Neuronal stem cell (in vitro differentiated cells): Measurements from ENCODE around the gene PTPN5.

Experiments used
- DNase-seq: peaks from one replicate; pipeline ENCODE4 v3.0.0-alpha.2; 2013; ENCODE audit warnings: low spot score
- H2AFZ ChIP-seq: one replicate; pipeline ENCODE4 v1.6.1; 2013; ENCODE audit warnings: mild to moderate bottlenecking, low read length, inconsistent platforms
- H2AK5ac ChIP-seq: 2 replicates; pipeline ENCODE4 v1.6.1; 2013; ENCODE audit warnings: low read depth, mild to moderate bottlenecking, inconsistent platforms, low read length, moderate library complexity, mixed read lengths
- H2BK120ac ChIP-seq: 2 replicates; pipeline ENCODE4 v1.6.1; 2013; ENCODE audit warnings: low read depth, mild to moderate bottlenecking, inconsistent platforms, low read length, moderate library complexity, mixed read lengths
- H2BK12ac ChIP-seq: one replicate; pipeline ENCODE4 v1.6.1; 2013; ENCODE audit warnings: low read length, inconsistent platforms
- H2BK15ac ChIP-seq: 2 replicates; pipeline ENCODE4 v1.6.1; 2013; ENCODE audit warnings: mild to moderate bottlenecking, low read length, inconsistent platforms, mixed read lengths
- H2BK5ac ChIP-seq: one replicate; pipeline ENCODE4 v1.6.1; 2013; ENCODE audit warnings: inconsistent platforms, mild to moderate bottlenecking, low read length, moderate library complexity
- H3K14ac ChIP-seq: one replicate; pipeline ENCODE4 v1.6.1; 2013; ENCODE audit warnings: low read length, inconsistent platforms
- H3K18ac ChIP-seq: 2 replicates; pipeline ENCODE4 v1.6.1; 2013; ENCODE audit warnings: low read length, inconsistent platforms
- H3K23ac ChIP-seq: 2 replicates; pipeline ENCODE4 v1.6.1; 2013; ENCODE audit warnings: low read depth, mild to moderate bottlenecking, mixed read lengths, low read length, inconsistent platforms; ENCODE audit not compliant: poor library complexity
- H3K27ac ChIP-seq: replicated peaks from 3 replicates; pipeline ENCODE4 v1.5.1; 2013; ENCODE audit warnings: low read length, inconsistent platforms
- H3K27me3 ChIP-seq, 3 experiments: 2 replicates each; pipeline ENCODE4 v1.6.1; 2013; ENCODE audit warnings: low read length in 3 of 3, mild to moderate bottlenecking in 2 of 3, inconsistent platforms in 1 of 3, low read depth in 1 of 3, mixed read lengths in 1 of 3, moderate library complexity in 1 of 3; ENCODE audit not compliant: control insufficient read depth in 3 of 3, insufficient read depth in 3 of 3
- H3K36me3 ChIP-seq, 2 donors: replicated peaks in 1 of 2; 2 replicates each; pipeline ENCODE4 v1.6.1; 2013; ENCODE audit warnings: low read length in 2 of 2; ENCODE audit not compliant: control insufficient read depth in 2 of 2, insufficient read depth in 2 of 2
- H3K4ac ChIP-seq: 2 replicates; pipeline ENCODE4 v1.6.1; 2013; ENCODE audit warnings: inconsistent platforms, mild to moderate bottlenecking, low read length, moderate library complexity
- H3K4me1 ChIP-seq, 2 donors: 1 replicate in 1 of 2; 2 replicates in 1 of 2; pipeline ENCODE4 v1.6.1; 2013; ENCODE audit warnings: low read length in 2 of 2, low read depth in 1 of 2; ENCODE audit not compliant: control insufficient read depth in 2 of 2, insufficient read depth in 1 of 2
- H3K4me2 ChIP-seq: one replicate; pipeline ENCODE4 v1.6.1; 2013; ENCODE audit warnings: mild to moderate bottlenecking, low read length, inconsistent platforms; ENCODE audit not compliant: insufficient read depth, poor library complexity, severe bottlenecking
- H3K4me3 ChIP-seq, 2 donors: 2 replicates each; pipeline ENCODE4 v1.5.1; 2013; ENCODE audit warnings: low read length in 2 of 2, mild to moderate bottlenecking in 2 of 2, inconsistent platforms in 1 of 2, moderate library complexity in 1 of 2
- H3K79me1 ChIP-seq: one replicate; pipeline ENCODE4 v1.6.1; 2013; ENCODE audit warnings: low read depth, mild to moderate bottlenecking, inconsistent platforms, low read length, moderate library complexity
- H3K9ac ChIP-seq: one replicate; pipeline ENCODE4 v1.6.1; 2013; ENCODE audit warnings: mild to moderate bottlenecking, low read depth, low read length, inconsistent platforms; ENCODE audit not compliant: poor library complexity
- H3K9me3 ChIP-seq, 2 donors: replicated peaks in 1 of 2; 2 replicates each; pipeline versions ENCODE3 to v1.6.1; 2013; ENCODE audit warnings: low read length in 2 of 2, mild to moderate bottlenecking in 2 of 2, inconsistent platforms in 1 of 2, low read depth in 1 of 2, mixed read lengths in 1 of 2, moderate library complexity in 1 of 2; ENCODE audit not compliant: control insufficient read depth in 2 of 2, insufficient read depth in 1 of 2
- H4K8ac ChIP-seq: one replicate; pipeline ENCODE4 v1.6.1; 2013; ENCODE audit warnings: low read depth, mild to moderate bottlenecking, inconsistent platforms, low read length, moderate library complexity
- H4K91ac ChIP-seq: one replicate; pipeline ENCODE4 v1.6.1; 2013; ENCODE audit warnings: low read length, low read depth, mild to moderate bottlenecking, inconsistent platforms; ENCODE audit not compliant: poor library complexity
- WGBS, 2 donors: extraction: QIAGEN DNeasy Blood & Tissue Kit; methylation state at CpG; one replicate each; pipeline ENCODE4 v1.1.7; 2013; ENCODE audit warnings: missing lambda C conversion rate in 2 of 2, mixed read lengths in 1 of 2; ENCODE audit not compliant: insufficient read length in 2 of 2, insufficient replicate concordance in 1 of 2; ENCODE audit errors: extremely low coverage in 2 of 2; 5-methylcytosine and 5-hydroxymethylcytosine counted together

The PTPN5 gene

DNA sequence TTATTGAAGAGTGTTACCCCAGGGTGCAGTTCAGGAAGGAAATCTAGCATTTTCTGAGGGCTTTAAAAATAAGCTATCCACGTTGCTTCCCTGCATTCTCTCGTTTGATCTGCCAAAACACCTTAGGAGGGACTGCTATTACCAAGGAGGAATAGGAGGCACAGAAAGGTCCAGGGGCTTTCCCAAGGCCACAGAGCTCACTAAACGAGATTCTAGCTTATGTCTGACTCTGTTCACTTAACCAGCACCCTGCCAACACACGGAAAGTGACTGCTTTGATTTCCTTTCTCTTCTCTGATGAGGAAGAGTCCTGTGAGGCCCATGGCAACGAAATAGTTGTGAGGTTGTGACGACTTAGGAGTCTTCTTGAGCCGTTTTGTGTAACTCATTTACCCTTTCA, 3.4 kb upstream of the PTPN5 start:
- H3K18ac ChIP-seq, result no peak overlapping the region
- no peak overlapping the region for H3K14ac ChIP-seq
- H3K4me1 ChIP-seq, result peaks cover 6 to 14% of the 10 kb centered on the region in 2 donors
- H3K27ac ChIP-seq, result no peak overlapping the region
- WGBS, 2 donors, result no CpG with 5 or more reads among the region's 7 CpGs
- no peaks in the 10 kb centered on the region for H3K9me3 ChIP-seq
- no peak overlapping the region for H3K9ac ChIP-seq
- H2BK120ac ChIP-seq, result no peak overlapping the region
- no peak overlapping the region for H2BK15ac ChIP-seq
- no peak overlapping the region for H2BK5ac ChIP-seq
- H3K36me3 ChIP-seq, result no peaks in the 10 kb centered on the region
- H3K4ac ChIP-seq, result no peak overlapping the region
- peaks cover 0 to 66% (median 8%) of the 10 kb centered on the region in 3 experiments for H3K27me3 ChIP-seq
- H2BK12ac ChIP-seq, result no peak overlapping the region
- no peak for DNase-seq
- no peak overlapping the region for H4K8ac ChIP-seq
- H4K91ac ChIP-seq, result no peak overlapping the region
- H3K4me3 ChIP-seq, result no peak overlapping the region
- H3K23ac ChIP-seq, result no peak overlapping the region
- H3K4me2 ChIP-seq, result no peak overlapping the region
- H2AK5ac ChIP-seq, result no peak overlapping the region
- H3K79me1 ChIP-seq, result no peaks in the 10 kb centered on the region
- no peak overlapping the region for H2AFZ ChIP-seq

DNA sequence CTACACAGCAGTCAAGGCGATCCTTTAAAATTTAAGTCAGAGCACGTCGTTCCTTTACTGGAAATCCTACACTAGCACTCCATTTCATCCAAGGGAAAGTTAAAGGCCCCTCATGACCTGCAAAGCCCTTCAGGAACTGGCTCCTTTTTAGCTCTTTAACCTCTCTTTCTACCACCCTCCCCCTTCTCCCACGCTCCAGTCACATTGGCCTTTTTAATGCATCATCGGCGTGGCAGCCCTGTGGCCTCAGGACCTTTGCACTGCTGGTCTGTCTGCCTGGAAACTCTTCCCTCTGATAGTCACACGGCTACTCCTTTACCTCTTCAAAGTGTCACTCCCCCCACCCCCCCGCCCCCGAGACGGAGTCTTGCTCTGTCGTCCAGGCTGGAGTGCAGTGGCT, 1.2 kb upstream of the PTPN5 start:
- H3K79me1 ChIP-seq, result no peaks in the 10 kb centered on the region
- H3K27me3 ChIP-seq, result peaks cover 0 to 87% (median 8%) of the 10 kb centered on the region in 3 experiments
- H3K4me1 ChIP-seq, result peaks cover 6 to 14% of the 10 kb centered on the region in 2 donors
- no peak overlapping the region for H2BK5ac ChIP-seq
- H3K27ac ChIP-seq, result no peak overlapping the region
- H3K4me3 ChIP-seq, result no peak overlapping the region
- no CpG with 5 or more reads among the region's 11 CpGs for WGBS, 2 donors
- no peaks in the 10 kb centered on the region for H3K9me3 ChIP-seq
- no peak overlapping the region for H3K14ac ChIP-seq
- H3K18ac ChIP-seq, result peak overlapping the region; percentile 99
- H3K23ac ChIP-seq, result no peak overlapping the region
- no peak overlapping the region for H2AK5ac ChIP-seq
- no peak overlapping the region for H3K9ac ChIP-seq
- DNase-seq, result no peak
- no peak overlapping the region for H2BK12ac ChIP-seq
- H4K8ac ChIP-seq, result no peak overlapping the region
- H2BK15ac ChIP-seq, result no peak overlapping the region
- no peak overlapping the region for H2AFZ ChIP-seq
- H3K36me3 ChIP-seq, result no peaks in the 10 kb centered on the region
- H3K4me2 ChIP-seq, result peak overlapping the region; percentile 98
- H4K91ac ChIP-seq, result no peak overlapping the region
- no peak overlapping the region for H2BK120ac ChIP-seq
- H3K4ac ChIP-seq, result no peak overlapping the region

DNA sequence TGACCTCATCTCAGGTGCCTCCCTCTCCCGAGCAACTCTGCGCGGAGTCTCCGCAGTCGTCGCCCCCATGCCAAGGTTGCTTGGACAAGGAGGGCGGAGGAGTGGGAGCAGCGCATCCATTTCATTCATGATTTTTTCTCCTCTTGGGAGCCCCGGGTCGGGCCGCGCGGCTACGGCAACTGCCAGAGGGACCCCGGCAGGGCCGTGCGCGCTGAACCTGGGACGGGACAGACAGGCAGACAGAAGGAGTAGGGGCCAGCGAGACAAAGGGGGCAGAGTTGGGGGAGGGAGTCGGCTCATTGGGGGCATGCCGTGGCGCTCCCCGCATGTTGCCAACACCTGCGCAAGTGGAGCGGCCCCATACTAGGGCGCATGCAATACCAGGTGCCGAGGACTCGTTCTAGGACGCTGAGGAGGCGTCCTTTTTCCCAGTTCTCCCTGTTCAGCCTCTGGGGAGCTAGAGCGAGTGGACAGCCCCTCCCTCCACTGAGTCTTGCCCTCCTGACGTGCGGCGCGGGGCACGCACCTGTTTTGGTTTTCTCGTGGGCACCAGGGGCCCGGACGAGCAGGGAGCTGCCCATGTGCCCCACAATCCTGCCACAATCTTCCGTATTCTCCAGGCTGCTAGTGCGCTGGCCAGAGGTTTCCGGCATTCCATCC, 501 bp upstream of the PTPN5 start:
- H3K9ac ChIP-seq, result peak overlapping the region; percentile 90
- no CpG with 5 or more reads among the region's 43 CpGs for WGBS, 2 donors
- peak overlapping the region; percentile 31 for H3K23ac ChIP-seq
- peak overlapping the region; percentile 89 for H2AFZ ChIP-seq
- peak; percentile 20 for DNase-seq
- H3K4me3 ChIP-seq, result peak overlapping the region; percentile 48 to 95
- H3K27me3 ChIP-seq, result peaks cover 0 to 89% (median 8%) of the 10 kb centered on the region in 3 experiments
- H4K91ac ChIP-seq, result no peak overlapping the region
- H3K18ac ChIP-seq, result peak overlapping the region; percentile 99
- H2BK15ac ChIP-seq, result peak overlapping the region; percentile 77
- H3K14ac ChIP-seq, result peak overlapping the region; percentile 31
- H2BK5ac ChIP-seq, result peak overlapping the region; percentile 84
- no peaks in the 10 kb centered on the region for H3K36me3 ChIP-seq
- peak overlapping the region; percentile 88 for H2AK5ac ChIP-seq
- no peaks in the 10 kb centered on the region for H3K79me1 ChIP-seq
- no peak overlapping the region for H4K8ac ChIP-seq
- peak overlapping the region; percentile 57 for H3K27ac ChIP-seq
- no peaks in the 10 kb centered on the region for H3K9me3 ChIP-seq
- no peak overlapping the region for H3K4ac ChIP-seq
- peak overlapping the region; percentile 49 for H2BK120ac ChIP-seq
- H3K4me1 ChIP-seq, result peaks cover 6 to 14% of the 10 kb centered on the region in 2 donors
- H2BK12ac ChIP-seq, result no peak overlapping the region
- H3K4me2 ChIP-seq, result peak overlapping the region; percentile 98

DNA sequence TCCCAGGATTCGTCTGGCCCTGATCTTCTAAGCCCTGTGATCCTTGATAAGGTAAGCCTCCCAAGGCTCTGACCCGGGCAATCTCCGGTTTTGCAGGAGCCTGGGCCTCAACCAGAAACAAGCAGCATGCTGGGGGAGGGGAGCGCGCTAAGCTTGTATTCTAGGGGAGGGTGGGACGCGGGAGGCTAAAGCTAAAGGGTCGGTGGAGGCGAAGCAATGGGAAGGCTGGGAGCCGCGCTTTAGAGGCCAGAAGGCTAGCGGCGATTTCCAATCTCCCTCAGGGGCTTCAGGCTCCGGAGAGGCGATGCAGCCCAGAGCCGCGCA, 753 bp downstream of the PTPN5 start:
- Histone ChIP-seq H3K4me2 (peak overlapping the region; percentile 98), H2AFZ (peak overlapping the region; percentile 89), H2BK5ac (peak overlapping the region; percentile 84), H3K27me3 (peaks cover 0 to 89% (median 8%) of the 10 kb centered on the region in 3 experiments), H3K79me1 (no peaks in the 10 kb centered on the region), H3K27ac (peak overlapping the region; percentile 55), H3K14ac (peak overlapping the region; percentile 33), H4K91ac (no peak overlapping the region), H3K9me3 (no peaks in the 10 kb centered on the region), H3K9ac (no peak overlapping the region), H3K4me3 (peak overlapping the region; percentile 48 to 95), H3K23ac (peak overlapping the region; percentile 93), H2BK15ac (no peak overlapping the region), H2BK120ac (peak overlapping the region; percentile 20), H2BK12ac (no peak overlapping the region), H3K4ac (no peak overlapping the region), H3K36me3 (no peaks in the 10 kb centered on the region), H3K4me1 (peaks cover 6 to 14% of the 10 kb centered on the region in 2 donors), H2AK5ac (no peak overlapping the region), H4K8ac (no peak overlapping the region), H3K18ac (peak overlapping the region; percentile 99)
- no peak for DNase-seq
- no CpG with 5 or more reads among the region's 17 CpGs for WGBS, 2 donors
